Measurements from ENCODE around the gene PRR7. TPM values are rescaled to one million over a fixed set of nuclear protein-coding genes. Genes with fewer than 3 reads are reported as not detected.

Gene PRR7
- polyA plus RNA-seq, 3 donors, result 1.8 to 17.4 (median 2.1) TPM

- H3K4me1 ChIP-seq (ENCODE audit: control insufficient read depth in 1 of 2, insufficient read depth in 2 of 2, low read length in 2 of 2), result peaks cover 45 to 46% of the 10 kb centered on the region in 2 donors
- peak overlapping the region in 5 of 7 donors; percentile 33 to 77 (median 68) for H3K27ac Mint-ChIP-seq
- peak overlapping the region; percentile 81 for H2AFZ ChIP-seq (ENCODE audit: insufficient read depth, low read depth, low read length, poor library complexity, severe bottlenecking)
- no peak for TF ChIP-seq CTCF (IDR thresholded peaks at IDR 0.05)
- intact Hi-C loops (cut with micrococcal nuclease), result loop anchor here in 1 of 2 donors (5.0 kb wide), 1 partner anchor 94 kb away; the partner anchor contains the start of gene PDLIM7
- H3K27me3 ChIP-seq (ENCODE audit: control insufficient read depth in 2 of 2, insufficient read depth in 2 of 2, low read length in 2 of 2), result peaks cover 26 to 43% of the 10 kb centered on the region in 2 donors
- H3K4me3 Mint-ChIP-seq, result peak overlapping the region; percentile 72 to 87
- H3K4me1 Mint-ChIP-seq, result peaks cover 40% of the 10 kb centered on the region
- H3K36me3 ChIP-seq (replicated peaks in 1 of 2; ENCODE audit: control insufficient read depth in 1 of 2, insufficient read depth in 2 of 2, low read length in 2 of 2), result no peaks in the 10 kb centered on the region
- H4K20me1 ChIP-seq (ENCODE audit: insufficient read depth, low read length), result peaks cover 11% of the 10 kb centered on the region
- no peaks in the 10 kb centered on the region for H3K79me2 ChIP-seq (ENCODE audit: insufficient read depth, low read length)
- H3K9ac ChIP-seq (ENCODE audit: insufficient read depth, low read length, poor library complexity, severe bottlenecking), result no peak overlapping the region
- H3K4me3 ChIP-seq (replicated peaks in 1 of 3; ENCODE audit: low read depth in 2 of 3, low read length in 3 of 3), result peak overlapping the region in 1 of 3 experiments; percentile 74
- peaks cover 0 to 12% of the 10 kb centered on the region in 2 donors for H3K9me3 ChIP-seq (replicated peaks in 1 of 2; ENCODE audit: control insufficient read depth in 1 of 2, insufficient read depth in 1 of 2, low read length in 2 of 2)
- DNase-seq, result peak in 1 of 3 donors; percentile 52
- H3K36me3 Mint-ChIP-seq, result peaks cover 6 to 8% of the 10 kb centered on the region in 2 donors
- peaks cover 37 to 59% (median 53%) of the 10 kb centered on the region in 3 donors for H3K27me3 Mint-ChIP-seq (ENCODE audit: low read depth in 3 of 3)
- 1% methylated on average over 61 of the region's 61 CpGs for WGBS (ENCODE audit: insufficient coverage)
- peaks cover 0 to 17% (median 5%) of the 10 kb centered on the region in 7 donors for H3K9me3 Mint-ChIP-seq
- no peak overlapping the region for H3K27ac ChIP-seq (ENCODE audit: low read depth in 1 of 2, low read length in 2 of 2)
- H3K4me2 ChIP-seq (replicated peaks; ENCODE audit: extremely low read depth, low read length, poor library complexity, severe bottlenecking), result peak overlapping the region; percentile 89
Observed at GRCh38 chr5:177403102-177403791, 43.4 kb upstream of the PRR7 start.

GRCh38 chr5:177403792-177404640, 42.6 kb upstream of the PRR7 start:
- Histone ChIP-seq H4K20me1 (ENCODE audit: insufficient read depth, low read length) (peaks cover 11% of the 10 kb centered on the region), H3K79me2 (ENCODE audit: insufficient read depth, low read length) (no peaks in the 10 kb centered on the region), H3K9me3 (replicated peaks in 1 of 2; ENCODE audit: control insufficient read depth in 1 of 2, insufficient read depth in 1 of 2, low read length in 2 of 2) (peaks cover 0 to 12% of the 10 kb centered on the region in 2 donors), H2AFZ (ENCODE audit: insufficient read depth, low read depth, low read length, poor library complexity, severe bottlenecking) (peak overlapping the region; percentile 81), H3K4me1 (ENCODE audit: control insufficient read depth in 1 of 2, insufficient read depth in 2 of 2, low read length in 2 of 2) (peaks cover 45 to 46% of the 10 kb centered on the region in 2 donors), H3K36me3 (replicated peaks in 1 of 2; ENCODE audit: control insufficient read depth in 1 of 2, insufficient read depth in 2 of 2, low read length in 2 of 2) (no peaks in the 10 kb centered on the region), H3K4me3 (replicated peaks in 1 of 3; ENCODE audit: low read depth in 2 of 3, low read length in 3 of 3) (peak overlapping the region; percentile 21 to 74 (median 39)), H3K4me2 (replicated peaks; ENCODE audit: extremely low read depth, low read length, poor library complexity, severe bottlenecking) (peak overlapping the region; percentile 89), H3K27ac (ENCODE audit: low read depth in 1 of 2, low read length in 2 of 2) (no peak overlapping the region), H3K27me3 (ENCODE audit: control insufficient read depth in 2 of 2, insufficient read depth in 2 of 2, low read length in 2 of 2) (peaks cover 26 to 43% of the 10 kb centered on the region in 2 donors), H3K9ac (ENCODE audit: insufficient read depth, low read length, poor library complexity, severe bottlenecking) (peak overlapping the region; percentile 58)
- WGBS (ENCODE audit: insufficient coverage), result under 1% methylated on average over 91 of the region's 93 CpGs
- intact Hi-C loops (cut with micrococcal nuclease), result loop anchor here (1.0 to 5.0 kb wide), 5 partner anchors 15 to 93 kb away; partner anchors contain the start of gene PDLIM7 (in 1 of the 2)
- Mint-ChIP-seq H3K36me3 (peaks cover 6 to 8% of the 10 kb centered on the region in 2 donors), H3K9me3 (peaks cover 0 to 17% (median 5%) of the 10 kb centered on the region in 7 donors), H3K4me1 (peaks cover 40% of the 10 kb centered on the region), H3K27me3 (ENCODE audit: low read depth in 3 of 3) (peaks cover 38 to 57% (median 51%) of the 10 kb centered on the region in 3 donors), H3K4me3 (peak overlapping the region; percentile 72 to 87), H3K27ac (peak overlapping the region in 5 of 7 donors; percentile 33 to 80 (median 53))
- peak; percentile 90 to 92 (median 91) for DNase-seq
- TF ChIP-seq CTCF (IDR thresholded peaks at IDR 0.05), result peak; percentile 76
